ENCODE results near the gene HUWE1. TPM values are rescaled to one million over a fixed set of nuclear protein-coding genes. Genes with fewer than 3 reads are reported as not detected.

The HUWE1 gene
- total RNA-seq, 1 experiment from 2014 or later: 536 TPM

GRCh38 chrX:53486285-53486684 is 200.2 kb downstream of the HUWE1 start:
- H3K9me3 ChIP-seq (ENCODE audit: insufficient read depth, low read depth): no peaks in the 10 kb centered on the region
- TF ChIP-seq CTCF (conservative IDR thresholded peaks at IDR 0.05): no peak
- no peak for TF ChIP-seq EZH2 (IDR thresholded peaks at IDR 0.05; ENCODE audit: low read depth)
- H3K4me3 ChIP-seq: no peak overlapping the region
- H3K27ac ChIP-seq: no peak overlapping the region
- no TSS peak for BruUV-seq (replicated peaks)
- H3K36me3 ChIP-seq (ENCODE audit: low read depth): no peaks in the 10 kb centered on the region
- no peak overlapping the region for H2AFZ ChIP-seq
- H3K4me2 ChIP-seq: no peak overlapping the region
- H3K79me2 ChIP-seq (ENCODE audit: low read depth): no peaks in the 10 kb centered on the region
- no peaks in the 10 kb centered on the region for H3K9me2 ChIP-seq (ENCODE audit: insufficient read depth)
- no peaks in the 10 kb centered on the region for H3K27me3 ChIP-seq (ENCODE audit: insufficient read depth, low read depth)
- no peaks in the 10 kb centered on the region for H3K4me1 ChIP-seq (replicated peaks; ENCODE audit: insufficient read depth)
- ChIA-PET CTCF (no interaction called here), POLR2A (ENCODE audit: unreplicated experiment) (no interaction called here)
- intact Hi-C loops (cut with micrococcal nuclease; ENCODE audit: unreplicated experiment): no loop called here
- no peaks in the 10 kb centered on the region for H3F3A ChIP-seq (ENCODE audit: insufficient read depth, low read depth)
- no peak for DNase-seq
- H4K20me1 ChIP-seq (ENCODE audit: insufficient read depth): no peaks in the 10 kb centered on the region

DNA sequence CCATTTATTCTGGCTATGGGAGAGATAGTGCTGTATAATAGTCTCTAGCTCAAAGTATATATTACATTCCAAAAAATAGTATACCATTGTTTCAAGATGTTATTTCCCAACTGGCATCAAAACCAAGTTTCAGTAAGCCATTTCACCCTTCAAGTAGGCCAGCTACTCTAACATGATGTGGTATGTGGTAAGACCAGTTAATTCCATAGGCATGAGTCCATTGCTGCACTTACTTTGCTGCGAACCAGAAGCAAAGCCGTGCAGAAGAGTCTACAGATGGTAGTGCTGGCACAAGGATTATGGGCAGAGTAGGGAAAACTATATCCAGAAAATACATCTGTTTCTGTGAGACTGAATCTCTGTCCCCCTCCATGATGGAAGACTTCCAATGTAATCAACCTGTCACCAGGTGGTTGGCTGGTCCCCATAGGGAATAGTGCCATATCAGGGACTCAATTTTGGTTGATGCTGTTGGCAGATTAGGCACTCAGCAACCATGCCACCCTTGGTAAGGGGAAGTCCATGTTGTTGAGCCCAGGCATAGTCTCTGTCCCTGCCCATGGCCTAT is 202.6 kb downstream of the HUWE1 start:
- POLR2A ChIA-PET (ENCODE audit: unreplicated experiment): interaction anchor here (0.6 kb wide), 1 partner anchor 507 kb away, joined by 4 read pairs; no protein-coding TSS in a partner anchor
- no TSS peak for BruUV-seq (replicated peaks)
- intact Hi-C loops (cut with micrococcal nuclease; ENCODE audit: unreplicated experiment): no loop called here

GRCh38 chrX:53483416-53483815 is 203.1 kb downstream of the HUWE1 start:
- TF ChIP-seq CTCF (conservative IDR thresholded peaks at IDR 0.05): no peak
- TF ChIP-seq EZH2 (IDR thresholded peaks at IDR 0.05; ENCODE audit: low read depth): no peak

More for the DNA sequence above, 202.6 kb downstream of the HUWE1 start:
- no peaks in the 10 kb centered on the region for H3K4me1 ChIP-seq (replicated peaks; ENCODE audit: insufficient read depth)
- H3K36me3 ChIP-seq (ENCODE audit: low read depth): no peaks in the 10 kb centered on the region
- H3K4me2 ChIP-seq: no peak overlapping the region
- H3F3A ChIP-seq (ENCODE audit: insufficient read depth, low read depth): no peaks in the 10 kb centered on the region
- H3K27me3 ChIP-seq (ENCODE audit: insufficient read depth, low read depth): no peaks in the 10 kb centered on the region
- CTCF ChIA-PET: interaction anchor here (0.5 kb wide), 1 partner anchor 240 kb away, joined by 3 read pairs; no protein-coding TSS in a partner anchor
- no peaks in the 10 kb centered on the region for H3K9me3 ChIP-seq (ENCODE audit: insufficient read depth, low read depth)
- no peak overlapping the region for H3K4me3 ChIP-seq
- H3K79me2 ChIP-seq (ENCODE audit: low read depth): no peaks in the 10 kb centered on the region
- H2AFZ ChIP-seq: no peak overlapping the region
- H3K27ac ChIP-seq: no peak overlapping the region
- H4K20me1 ChIP-seq (ENCODE audit: insufficient read depth): no peaks in the 10 kb centered on the region
- H3K9me2 ChIP-seq (ENCODE audit: insufficient read depth): no peaks in the 10 kb centered on the region
- TF ChIP-seq EZH2 (IDR thresholded peaks at IDR 0.05; ENCODE audit: low read depth): no peak
- peak; percentile 19 to 66 for DNase-seq

More at GRCh38 chrX:53483416-53483815, 203.1 kb downstream of the HUWE1 start:
- Histone ChIP-seq H3K4me2 (no peak overlapping the region), H4K20me1 (ENCODE audit: insufficient read depth) (no peaks in the 10 kb centered on the region), H3K9me3 (ENCODE audit: insufficient read depth, low read depth) (no peaks in the 10 kb centered on the region), H3K9me2 (ENCODE audit: insufficient read depth) (no peaks in the 10 kb centered on the region), H3K36me3 (ENCODE audit: low read depth) (no peaks in the 10 kb centered on the region), H3K79me2 (ENCODE audit: low read depth) (no peaks in the 10 kb centered on the region), H2AFZ (no peak overlapping the region), H3K27ac (no peak overlapping the region), H3K4me3 (no peak overlapping the region), H3K4me1 (replicated peaks; ENCODE audit: insufficient read depth) (no peaks in the 10 kb centered on the region), H3F3A (ENCODE audit: insufficient read depth, low read depth) (no peaks in the 10 kb centered on the region), H3K27me3 (ENCODE audit: insufficient read depth, low read depth) (no peaks in the 10 kb centered on the region)
- ChIA-PET CTCF (interaction anchor here (0.5 kb wide), 1 partner anchor 239 kb away, joined by 3 read pairs; no protein-coding TSS in a partner anchor), POLR2A (ENCODE audit: unreplicated experiment) (interaction anchor here (0.6 kb wide), 1 partner anchor 507 kb away, joined by 4 read pairs; no protein-coding TSS in a partner anchor)
- BruUV-seq (replicated peaks): no TSS peak
- intact Hi-C loops (cut with micrococcal nuclease; ENCODE audit: unreplicated experiment): no loop called here
- no peak for DNase-seq

Small RNA genes lying within 50 kb of the gene (microRNA-seq; reads per million reads assigned to microRNA genes)
- gene MIR98 (ENCODE audit: borderline number of aligned reads, borderline replicate concordance) (13,621 reads per million, percentile 93 among the genes with 10 or more reads in this experiment), gene MIRLET7F2 (ENCODE audit: borderline number of aligned reads, borderline replicate concordance) (3,841 reads per million, percentile 85 among the genes with 10 or more reads in this experiment)

Data from PC-9 (cell line).